ENCODE data around the gene UBE2G1. TPM values are rescaled to one million over a fixed set of nuclear protein-coding genes. Genes with fewer than 3 reads are reported as not detected.
A peak's percentile ranks its signal among the peaks of the same experiment; 100 is the strongest.
"Not testable (repeated sequence)": the region's sequence is repeated elsewhere in the genome, so short reads cannot be mapped to it uniquely, and the experiment has no call there.

The UBE2G1 gene
- total and polyA plus RNA-seq, 2 donors from 2014 or later = 26.7 to 50.9 TPM

DNA sequence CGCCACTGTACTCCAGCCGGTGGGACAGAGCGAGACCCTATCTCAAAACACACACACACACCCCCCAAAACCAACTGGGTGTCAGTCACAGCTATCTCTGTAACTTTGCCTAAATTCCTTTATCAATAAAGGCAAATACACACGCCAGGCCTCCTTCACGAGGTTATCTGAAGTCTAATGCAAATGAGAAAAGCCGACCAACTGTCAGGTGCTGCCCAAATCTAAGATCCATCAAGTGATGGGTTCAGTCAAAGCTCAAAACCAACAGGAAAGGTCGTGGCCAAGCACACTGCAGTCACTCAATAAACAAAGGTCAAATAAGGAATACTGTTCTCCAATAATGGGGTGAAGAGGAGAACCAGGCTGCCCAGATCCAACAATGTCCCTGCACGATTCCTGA lies 103.8 kb downstream of the UBE2G1 start:
- FAIRE-seq (no peak), DNase-seq (no peak)
- peaks cover 0 to 3% (median 0%) of the 10 kb centered on the region in 3 donors for H3K9me3 ChIP-seq (ENCODE audit: control insufficient read depth in 2 of 3, insufficient read depth in 1 of 3, low read length in 3 of 3)
- H3K9ac ChIP-seq (ENCODE audit: low read length in 3 of 3) = peak overlapping the region; percentile 77 to 91 (median 84)
- H3K27ac ChIP-seq (ENCODE audit: low read depth in 2 of 2, low read length in 2 of 2) = no peak overlapping the region
- H3K36me3 ChIP-seq (ENCODE audit: control insufficient read depth in 2 of 3, insufficient read depth in 3 of 3, low read length in 3 of 3) = peaks cover 0 to 5% (median 0%) of the 10 kb centered on the region in 3 donors
- TF ChIP-seq, protein P1, sequence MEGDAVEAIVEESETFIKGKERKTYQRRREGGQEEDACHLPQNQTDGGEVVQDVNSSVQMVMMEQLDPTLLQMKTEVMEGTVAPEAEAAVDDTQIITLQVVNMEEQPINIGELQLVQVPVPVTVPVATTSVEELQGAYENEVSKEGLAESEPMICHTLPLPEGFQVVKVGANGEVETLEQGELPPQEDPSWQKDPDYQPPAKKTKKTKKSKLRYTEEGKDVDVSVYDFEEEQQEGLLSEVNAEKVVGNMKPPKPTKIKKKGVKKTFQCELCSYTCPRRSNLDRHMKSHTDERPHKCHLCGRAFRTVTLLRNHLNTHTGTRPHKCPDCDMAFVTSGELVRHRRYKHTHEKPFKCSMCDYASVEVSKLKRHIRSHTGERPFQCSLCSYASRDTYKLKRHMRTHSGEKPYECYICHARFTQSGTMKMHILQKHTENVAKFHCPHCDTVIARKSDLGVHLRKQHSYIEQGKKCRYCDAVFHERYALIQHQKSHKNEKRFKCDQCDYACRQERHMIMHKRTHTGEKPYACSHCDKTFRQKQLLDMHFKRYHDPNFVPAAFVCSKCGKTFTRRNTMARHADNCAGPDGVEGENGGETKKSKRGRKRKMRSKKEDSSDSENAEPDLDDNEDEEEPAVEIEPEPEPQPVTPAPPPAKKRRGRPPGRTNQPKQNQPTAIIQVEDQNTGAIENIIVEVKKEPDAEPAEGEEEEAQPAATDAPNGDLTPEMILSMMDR (IDR thresholded peaks at IDR 0.05; ENCODE audit: borderline replicate concordance, extremely low read depth, insufficient read depth) = no peak
- peak overlapping the region; percentile 93 to 94 (median 94) for H3K4me3 ChIP-seq (ENCODE audit: low read length in 3 of 3)
- intact Hi-C loops (cut with DNase I) = no loop called here
- no peaks in the 10 kb centered on the region for H3K27me3 ChIP-seq (ENCODE audit: control insufficient read depth, insufficient read depth, low read length)
- H3K4me1 ChIP-seq (ENCODE audit: control insufficient read depth in 2 of 3, insufficient read depth in 2 of 3, low read depth in 1 of 3, low read length in 3 of 3) = peaks cover 0 to 16% (median 3%) of the 10 kb centered on the region in 3 donors

- peaks cover 0 to 3% (median 0%) of the 10 kb centered on the region in 3 donors for H3K9me3 ChIP-seq (ENCODE audit: control insufficient read depth in 2 of 3, insufficient read depth in 1 of 3, low read length in 3 of 3)
- TF ChIP-seq, protein P1 (IDR thresholded peaks at IDR 0.05; ENCODE audit: borderline replicate concordance, extremely low read depth, insufficient read depth) = no peak
- no peaks in the 10 kb centered on the region for H3K27me3 ChIP-seq (ENCODE audit: control insufficient read depth, insufficient read depth, low read length)
- FAIRE-seq (no peak), DNase-seq (no peak)
- peaks cover 0 to 16% (median 3%) of the 10 kb centered on the region in 3 donors for H3K4me1 ChIP-seq (ENCODE audit: control insufficient read depth in 2 of 3, insufficient read depth in 2 of 3, low read depth in 1 of 3, low read length in 3 of 3)
- no peak overlapping the region for H3K4me3 ChIP-seq (ENCODE audit: low read length in 3 of 3)
- H3K9ac ChIP-seq (ENCODE audit: low read length in 3 of 3) = no peak overlapping the region
- intact Hi-C loops (cut with DNase I) = no loop called here
- H3K27ac ChIP-seq (ENCODE audit: low read depth in 2 of 2, low read length in 2 of 2) = no peak overlapping the region
- H3K36me3 ChIP-seq (ENCODE audit: control insufficient read depth in 2 of 3, insufficient read depth in 3 of 3, low read length in 3 of 3) = no peaks in the 10 kb centered on the region
Observed at GRCh38 chr17:4261452-4261851, 105.0 kb downstream of the UBE2G1 start.

- Histone ChIP-seq H3K4me3 (ENCODE audit: low read length in 3 of 3) (no peak overlapping the region), H3K27me3 (ENCODE audit: control insufficient read depth, insufficient read depth, low read length) (no peaks in the 10 kb centered on the region), H3K9me3 (ENCODE audit: control insufficient read depth in 2 of 3, insufficient read depth in 1 of 3, low read length in 3 of 3) (peaks cover 0 to 3% (median 0%) of the 10 kb centered on the region in 3 donors), H3K9ac (ENCODE audit: low read length in 3 of 3) (no peak overlapping the region), H3K36me3 (ENCODE audit: control insufficient read depth in 2 of 3, insufficient read depth in 3 of 3, low read length in 3 of 3) (no peaks in the 10 kb centered on the region), H3K27ac (ENCODE audit: low read depth in 2 of 2, low read length in 2 of 2) (no peak overlapping the region), H3K4me1 (ENCODE audit: control insufficient read depth in 2 of 3, insufficient read depth in 2 of 3, low read depth in 1 of 3, low read length in 3 of 3) (peaks cover 0 to 11% (median 3%) of the 10 kb centered on the region in 3 donors)
- DNase-seq (no peak), FAIRE-seq (no peak)
- TF ChIP-seq, protein P1 (IDR thresholded peaks at IDR 0.05; ENCODE audit: borderline replicate concordance, extremely low read depth, insufficient read depth) = no peak
- intact Hi-C loops (cut with DNase I) = no loop called here
Observed at GRCh38 chr17:4258867-4259266, 107.6 kb downstream of the UBE2G1 start.

- H3K9ac ChIP-seq (ENCODE audit: low read length in 3 of 3) = no peak overlapping the region
- no peak overlapping the region for H3K4me3 ChIP-seq (ENCODE audit: low read length in 3 of 3)
- peaks cover 0 to 3% (median 0%) of the 10 kb centered on the region in 3 donors for H3K9me3 ChIP-seq (ENCODE audit: control insufficient read depth in 2 of 3, insufficient read depth in 1 of 3, low read length in 3 of 3)
- TF ChIP-seq, protein P1 (IDR thresholded peaks at IDR 0.05; ENCODE audit: borderline replicate concordance, extremely low read depth, insufficient read depth) = no peak
- no peak for DNase-seq
- no peaks in the 10 kb centered on the region for H3K27me3 ChIP-seq (ENCODE audit: control insufficient read depth, insufficient read depth, low read length)
- peaks cover 0 to 3% (median 0%) of the 10 kb centered on the region in 3 donors for H3K4me1 ChIP-seq (ENCODE audit: control insufficient read depth in 2 of 3, insufficient read depth in 2 of 3, low read depth in 1 of 3, low read length in 3 of 3)
- intact Hi-C loops (cut with DNase I) = no loop called here
- no peak overlapping the region for H3K27ac ChIP-seq (ENCODE audit: low read depth in 2 of 2, low read length in 2 of 2)
- no peak for FAIRE-seq
- no peaks in the 10 kb centered on the region for H3K36me3 ChIP-seq (ENCODE audit: control insufficient read depth in 2 of 3, insufficient read depth in 3 of 3, low read length in 3 of 3)
Observed at GRCh38 chr17:4256952-4257351, 109.5 kb downstream of the UBE2G1 start.

- H3K9me3 ChIP-seq (ENCODE audit: control insufficient read depth in 2 of 3, insufficient read depth in 1 of 3, low read length in 3 of 3); H3K27ac ChIP-seq (ENCODE audit: low read depth in 2 of 2, low read length in 2 of 2); H3K36me3 ChIP-seq (ENCODE audit: control insufficient read depth in 2 of 3, insufficient read depth in 3 of 3, low read length in 3 of 3); DNase-seq; H3K9ac ChIP-seq (ENCODE audit: low read length in 3 of 3); FAIRE-seq; H3K4me3 ChIP-seq (ENCODE audit: low read length in 3 of 3); intact Hi-C loops (cut with DNase I); H3K4me1 ChIP-seq (ENCODE audit: control insufficient read depth in 2 of 3, insufficient read depth in 2 of 3, low read depth in 1 of 3, low read length in 3 of 3); H3K27me3 ChIP-seq (ENCODE audit: control insufficient read depth, insufficient read depth, low read length): not testable (repeated sequence)
Observed at GRCh38 chr17:4255271-4255670, 111.2 kb downstream of the UBE2G1 start.
